ENCODE measurements around the gene GNLY. TPM values are rescaled to one million over a fixed set of nuclear protein-coding genes. Genes with fewer than 3 reads are reported as not detected.
"Not testable (repeated sequence)": the region's sequence is repeated elsewhere in the genome, so short reads cannot be mapped to it uniquely, and the experiment has no call there.

The GNLY gene
- total and polyA plus RNA-seq, 9 donors = 0.31 to 3.0 (median 0.68) TPM

DNA sequence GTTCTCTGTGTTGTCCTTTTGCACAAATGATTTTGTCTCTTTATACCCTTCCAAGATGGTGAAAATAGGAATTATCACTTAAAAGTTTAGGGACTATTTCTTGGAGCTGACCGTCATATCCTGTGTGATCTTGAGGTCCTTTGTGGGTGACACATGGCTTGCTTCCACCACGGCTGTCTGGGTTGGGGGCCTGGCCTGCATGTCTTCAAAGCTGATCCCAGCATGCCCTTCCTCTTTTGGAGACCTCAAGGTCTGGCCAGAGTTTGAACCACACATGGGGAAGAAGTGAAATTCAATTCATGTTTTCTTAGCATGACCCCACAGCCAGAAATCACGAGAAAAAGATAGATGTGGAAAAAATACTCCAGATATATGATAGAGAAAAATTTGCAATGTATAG is 40.2 kb upstream of the GNLY start:
- DNase-seq = no peak
- no CpG with 5 or more reads among the region's 3 CpGs for WGBS (ENCODE audit: insufficient coverage)
- Histone ChIP-seq H3K36me3 (ENCODE audit: control insufficient read depth, insufficient read depth, low read length) (peaks cover 39% of the 10 kb centered on the region), H3K27me3 (ENCODE audit: control insufficient read depth, insufficient read depth, low read length) (no peaks in the 10 kb centered on the region), H3K4me3 (ENCODE audit: low read length) (no peak overlapping the region), H3K9me3 (replicated peaks; ENCODE audit: control insufficient read depth, low read depth, low read length) (no peaks in the 10 kb centered on the region), H3K4me1 (ENCODE audit: control insufficient read depth, insufficient read depth, low read length) (no peaks in the 10 kb centered on the region), H3K27ac (ENCODE audit: low read length) (no peak overlapping the region)

DNA sequence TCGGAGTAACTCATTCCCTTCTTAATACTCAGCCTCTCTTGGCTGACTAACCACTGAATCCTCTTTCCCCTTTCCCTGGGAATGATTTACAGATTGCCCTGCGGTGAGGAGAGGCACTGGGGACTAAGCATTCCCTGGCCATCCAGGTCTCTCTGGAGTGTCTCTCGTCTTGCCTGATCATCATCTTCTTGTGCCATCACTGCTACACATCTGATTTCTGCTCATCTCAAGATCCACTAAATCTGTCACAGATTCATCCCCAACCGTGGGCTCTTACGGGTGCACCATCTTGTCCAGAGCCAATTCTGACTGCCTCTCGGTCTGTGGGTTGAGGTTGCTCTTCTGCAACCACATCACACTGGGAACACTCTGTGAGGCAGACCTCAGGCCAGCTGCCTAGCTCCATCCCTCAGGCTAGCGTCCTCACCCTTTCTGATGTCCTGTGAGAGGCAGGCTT is 38.2 kb upstream of the GNLY start:
- H3K36me3 ChIP-seq (ENCODE audit: control insufficient read depth, insufficient read depth, low read length) = peaks cover 28% of the 10 kb centered on the region
- 75% methylated on average over 7 of the region's 7 CpGs for WGBS (ENCODE audit: insufficient coverage)

DNA sequence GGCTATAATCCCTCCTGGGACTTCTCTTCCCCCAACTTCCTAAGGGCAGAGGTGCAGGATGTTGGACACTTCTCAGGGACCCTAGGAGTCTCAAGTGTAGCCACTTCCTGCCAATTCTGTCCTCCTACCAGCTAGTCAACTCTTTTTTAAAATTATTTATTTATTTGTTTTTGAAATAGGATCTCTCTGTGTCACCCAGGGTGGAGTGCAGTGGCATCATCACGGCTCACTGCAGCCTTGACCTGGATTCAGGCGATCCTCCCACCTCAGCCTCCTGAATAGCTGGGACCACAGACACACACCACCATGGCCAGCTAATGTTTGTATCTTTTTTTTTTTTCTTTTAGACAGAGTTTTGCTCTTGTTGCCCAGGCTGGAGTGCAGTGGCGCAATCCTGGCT is 37.7 kb upstream of the GNLY start:
- Histone ChIP-seq H3K27me3 (ENCODE audit: control insufficient read depth, insufficient read depth, low read length) (no peaks in the 10 kb centered on the region), H3K4me1 (ENCODE audit: control insufficient read depth, insufficient read depth, low read length) (peaks cover 4% of the 10 kb centered on the region), H3K36me3 (ENCODE audit: control insufficient read depth, insufficient read depth, low read length) (peaks cover 25% of the 10 kb centered on the region), H3K9me3 (replicated peaks; ENCODE audit: control insufficient read depth, low read depth, low read length) (no peaks in the 10 kb centered on the region), H3K4me3 (ENCODE audit: low read length) (no peak overlapping the region), H3K27ac (ENCODE audit: low read length) (no peak overlapping the region)
- 80% methylated on average over 1 of the region's 3 CpGs for WGBS (ENCODE audit: insufficient coverage)
- no peak for DNase-seq

More for the DNA sequence above, 38.2 kb upstream of the GNLY start:
- DNase-seq = no peak
- Histone ChIP-seq H3K27me3 (ENCODE audit: control insufficient read depth, insufficient read depth, low read length) (no peaks in the 10 kb centered on the region), H3K27ac (ENCODE audit: low read length) (no peak overlapping the region), H3K9me3 (replicated peaks; ENCODE audit: control insufficient read depth, low read depth, low read length) (no peaks in the 10 kb centered on the region), H3K4me1 (ENCODE audit: control insufficient read depth, insufficient read depth, low read length) (no peaks in the 10 kb centered on the region), H3K4me3 (ENCODE audit: low read length) (no peak overlapping the region)

DNA sequence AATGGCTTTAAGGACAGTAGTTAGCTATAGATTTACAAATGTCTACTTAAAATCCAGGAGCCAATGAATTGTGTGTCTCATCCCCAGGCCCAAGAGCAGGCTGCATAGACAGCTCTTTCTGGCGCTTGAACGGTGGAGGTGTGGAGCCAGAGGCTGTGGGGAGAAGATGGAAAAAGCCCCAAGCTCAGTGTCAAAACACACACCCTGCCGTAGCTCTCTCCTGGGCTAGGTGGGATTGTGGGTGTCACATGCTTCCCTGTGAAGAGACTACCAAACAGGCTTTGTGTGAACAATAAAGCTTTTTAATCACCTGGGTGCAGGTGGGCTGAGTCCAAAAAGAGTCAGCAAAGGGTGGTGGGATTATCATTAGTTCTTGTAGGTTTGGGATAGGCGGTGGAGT is 36.8 kb upstream of the GNLY start:
- 100% methylated on average over 1 of the region's 4 CpGs for WGBS (ENCODE audit: insufficient coverage)
- DNase-seq; H3K27ac ChIP-seq (ENCODE audit: low read length); H3K9me3 ChIP-seq (replicated peaks; ENCODE audit: control insufficient read depth, low read depth, low read length); H3K27me3 ChIP-seq (ENCODE audit: control insufficient read depth, insufficient read depth, low read length); H3K4me3 ChIP-seq (ENCODE audit: low read length): not testable (repeated sequence)
- H3K4me1 ChIP-seq (ENCODE audit: control insufficient read depth, insufficient read depth, low read length) = peaks cover 10% of the 10 kb centered on the region
- H3K36me3 ChIP-seq (ENCODE audit: control insufficient read depth, insufficient read depth, low read length) = peaks cover 19% of the 10 kb centered on the region

DNA sequence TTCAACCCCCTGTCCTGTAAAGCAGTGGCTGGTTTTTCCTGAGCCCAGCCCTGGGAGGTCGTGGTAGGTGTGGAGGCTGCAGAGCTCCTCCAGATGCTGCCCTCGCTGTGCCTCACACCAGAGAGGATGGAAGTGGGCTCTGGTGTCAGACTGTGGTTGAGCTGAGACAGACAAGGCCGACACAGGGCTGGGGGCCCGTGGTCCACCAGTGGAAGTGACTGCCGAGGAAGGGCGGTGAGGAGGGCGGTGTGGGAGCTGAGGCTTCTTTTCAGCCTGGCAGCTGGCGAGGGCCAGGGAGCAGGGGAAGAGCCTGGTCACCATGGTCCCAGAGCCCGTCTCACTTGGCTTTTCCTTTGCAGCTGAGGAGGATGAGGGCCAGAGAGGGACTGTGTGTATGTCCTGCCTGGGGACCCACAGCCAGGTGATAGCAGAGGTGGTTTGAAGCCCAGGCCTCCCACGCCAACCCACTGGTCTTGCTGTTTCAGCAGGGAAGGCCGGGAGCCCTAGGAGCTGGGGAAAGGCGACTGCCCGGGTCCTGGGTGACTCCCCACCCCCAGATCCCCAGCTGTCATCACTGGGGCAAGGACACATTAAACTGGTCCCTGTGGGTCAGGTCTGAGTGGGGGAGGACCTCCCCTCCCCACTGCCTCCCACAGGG is 34.7 kb upstream of the GNLY start:
- H3K9me3 ChIP-seq (replicated peaks; ENCODE audit: control insufficient read depth, low read depth, low read length) = no peaks in the 10 kb centered on the region
- H3K4me1 ChIP-seq (ENCODE audit: control insufficient read depth, insufficient read depth, low read length) = peaks cover 10% of the 10 kb centered on the region
- no peak overlapping the region for H3K4me3 ChIP-seq (ENCODE audit: low read length)
- H3K36me3 ChIP-seq (ENCODE audit: control insufficient read depth, insufficient read depth, low read length) = peaks cover 17% of the 10 kb centered on the region
- H3K27me3 ChIP-seq (ENCODE audit: control insufficient read depth, insufficient read depth, low read length) = no peaks in the 10 kb centered on the region
- DNase-seq = no peak
- H3K27ac ChIP-seq (ENCODE audit: low read length) = no peak overlapping the region
- WGBS (ENCODE audit: insufficient coverage) = 86% methylated on average over 11 of the region's 13 CpGs

DNA sequence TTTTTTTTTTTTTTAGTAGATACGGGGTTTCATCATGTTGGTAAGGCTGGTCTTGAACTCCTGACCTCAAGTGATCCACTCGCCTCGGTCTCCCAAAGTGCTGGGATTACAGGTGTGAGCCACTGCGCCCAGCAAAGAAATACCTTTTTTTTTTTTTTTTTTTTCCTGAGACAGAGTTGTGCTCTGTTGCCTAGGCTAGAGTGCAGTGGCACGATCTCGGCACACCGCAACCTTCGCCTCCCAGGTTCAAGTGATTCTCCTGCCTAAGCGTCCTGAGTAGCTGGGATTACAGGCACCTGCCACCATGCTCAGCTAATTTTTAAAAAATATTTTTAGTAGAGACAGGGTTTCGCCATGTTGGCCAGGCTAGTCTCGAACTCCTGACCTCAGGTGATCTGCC is 33.9 kb upstream of the GNLY start:
- Histone ChIP-seq H3K36me3 (ENCODE audit: control insufficient read depth, insufficient read depth, low read length) (peaks cover 17% of the 10 kb centered on the region), H3K4me1 (ENCODE audit: control insufficient read depth, insufficient read depth, low read length) (peaks cover 10% of the 10 kb centered on the region)
- H3K4me3 ChIP-seq (ENCODE audit: low read length); H3K27me3 ChIP-seq (ENCODE audit: control insufficient read depth, insufficient read depth, low read length); DNase-seq; H3K9me3 ChIP-seq (replicated peaks; ENCODE audit: control insufficient read depth, low read depth, low read length); H3K27ac ChIP-seq (ENCODE audit: low read length): not testable (repeated sequence)
- WGBS (ENCODE audit: insufficient coverage) = 80% methylated on average over 1 of the region's 11 CpGs

DNA sequence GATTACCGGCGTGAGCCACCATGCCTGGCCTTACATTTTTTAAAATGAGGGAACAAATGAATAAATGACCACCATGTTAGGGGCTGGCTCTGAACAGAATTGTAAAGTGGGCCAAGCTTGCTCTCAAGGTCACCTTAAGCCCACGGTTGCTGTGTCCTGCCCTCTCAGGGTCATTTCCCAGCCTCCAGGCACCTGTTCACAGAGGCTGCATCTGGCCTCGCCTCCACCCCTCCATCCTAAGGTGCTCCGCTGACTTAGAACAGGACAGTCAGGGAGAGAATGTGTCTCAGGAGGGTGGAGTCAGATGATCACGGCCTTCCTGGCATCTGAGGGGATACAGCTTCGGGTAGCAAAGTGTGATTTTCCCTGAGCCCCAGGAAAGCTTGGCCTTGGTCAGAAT is 33.4 kb upstream of the GNLY start:
- Histone ChIP-seq H3K36me3 (ENCODE audit: control insufficient read depth, insufficient read depth, low read length) (peaks cover 17% of the 10 kb centered on the region), H3K4me1 (ENCODE audit: control insufficient read depth, insufficient read depth, low read length) (peaks cover 10% of the 10 kb centered on the region), H3K27me3 (ENCODE audit: control insufficient read depth, insufficient read depth, low read length) (no peaks in the 10 kb centered on the region), H3K9me3 (replicated peaks; ENCODE audit: control insufficient read depth, low read depth, low read length) (no peaks in the 10 kb centered on the region), H3K27ac (ENCODE audit: low read length) (no peak overlapping the region), H3K4me3 (ENCODE audit: low read length) (no peak overlapping the region)
- no peak for DNase-seq
- 55% methylated on average over 4 of the region's 7 CpGs for whole genome bisulfite sequencing (ENCODE audit: insufficient coverage)

DNA sequence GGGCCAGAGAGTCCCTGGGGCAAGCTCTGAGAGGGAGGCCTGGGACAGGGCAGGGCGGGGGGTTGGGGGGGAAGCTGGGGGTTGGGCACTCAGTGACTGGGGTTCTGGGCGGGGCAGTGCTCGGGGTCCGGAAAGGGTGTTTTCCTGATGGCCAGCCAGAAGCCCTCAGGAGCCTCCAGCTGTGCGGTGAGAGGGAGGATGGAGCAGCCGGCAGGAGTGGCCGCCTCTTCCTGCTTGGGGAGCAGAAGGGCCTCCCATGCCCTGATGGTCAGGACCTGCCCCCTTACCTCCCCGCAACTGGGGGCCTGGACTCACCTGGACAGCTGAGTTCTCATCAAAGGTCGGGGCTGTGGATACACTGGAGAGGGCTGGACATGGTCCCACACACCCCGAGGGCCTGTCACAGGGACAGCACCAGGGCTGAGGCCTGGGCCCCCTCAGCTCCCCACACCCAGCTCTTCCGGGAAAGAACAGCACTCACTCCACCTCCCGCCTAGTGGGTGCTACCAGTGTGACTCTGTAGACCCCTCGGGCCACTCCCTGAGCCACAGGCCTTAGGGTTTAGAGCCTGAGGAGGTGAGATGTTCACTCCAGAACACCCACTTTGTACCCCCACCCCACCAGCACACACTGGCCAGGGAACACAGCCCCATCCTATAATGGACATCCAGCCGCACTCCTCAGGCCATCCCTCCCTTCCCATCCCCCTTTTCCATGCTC is 32.9 kb upstream of the GNLY start:
- DNase-seq = no peak
- Histone ChIP-seq H3K27me3 (ENCODE audit: control insufficient read depth, insufficient read depth, low read length) (no peaks in the 10 kb centered on the region), H3K27ac (ENCODE audit: low read length) (no peak overlapping the region), H3K36me3 (ENCODE audit: control insufficient read depth, insufficient read depth, low read length) (peaks cover 11% of the 10 kb centered on the region), H3K4me1 (ENCODE audit: control insufficient read depth, insufficient read depth, low read length) (peaks cover 10% of the 10 kb centered on the region), H3K9me3 (replicated peaks; ENCODE audit: control insufficient read depth, low read depth, low read length) (no peaks in the 10 kb centered on the region), H3K4me3 (ENCODE audit: low read length) (no peak overlapping the region)
- 38% methylated on average over 4 of the region's 14 CpGs for WGBS (ENCODE audit: insufficient coverage)

DNA sequence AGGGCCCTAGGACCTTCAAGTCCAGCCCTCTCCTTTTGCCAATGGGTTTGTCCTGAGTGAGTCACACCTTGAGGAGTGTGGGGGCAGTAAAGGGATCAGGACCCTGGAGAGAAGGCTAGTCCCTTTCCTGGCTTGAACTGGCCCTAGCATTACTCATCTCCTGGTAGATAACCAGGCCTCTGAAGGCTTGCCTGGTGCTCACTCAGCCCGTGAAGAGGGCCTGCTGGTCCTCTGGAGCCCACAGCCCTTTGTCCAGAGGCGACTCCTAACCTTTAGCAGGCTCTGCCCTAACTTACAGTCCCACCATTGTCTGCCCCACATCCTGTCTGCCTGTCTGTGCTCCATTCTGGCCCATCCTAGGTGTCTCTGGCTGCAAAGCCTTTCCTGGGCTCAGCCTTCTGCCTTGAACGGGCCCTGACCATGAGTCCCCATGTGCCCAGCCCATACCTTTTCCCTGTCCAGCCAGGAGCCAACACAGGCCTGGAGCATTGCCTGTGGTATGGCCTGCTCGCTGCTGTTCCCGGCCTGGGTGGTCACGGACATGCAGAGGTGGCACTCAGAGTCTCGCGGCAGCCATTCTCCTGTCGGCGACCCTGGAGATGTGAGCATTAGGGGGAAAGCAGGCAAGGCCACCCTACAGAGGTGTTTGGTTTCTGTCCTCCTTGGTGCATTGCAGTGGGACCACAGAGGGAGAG is 31.1 kb upstream of the GNLY start:
- DNase-seq = peak; percentile 14
- H3K4me3 ChIP-seq (ENCODE audit: low read length) = no peak overlapping the region
- H3K27ac ChIP-seq (ENCODE audit: low read length) = no peak overlapping the region
- peaks cover 8% of the 10 kb centered on the region for H3K36me3 ChIP-seq (ENCODE audit: control insufficient read depth, insufficient read depth, low read length)
- WGBS (ENCODE audit: insufficient coverage) = 84% methylated on average over 10 of the region's 10 CpGs
- no peaks in the 10 kb centered on the region for H3K9me3 ChIP-seq (replicated peaks; ENCODE audit: control insufficient read depth, low read depth, low read length)
- no peaks in the 10 kb centered on the region for H3K27me3 ChIP-seq (ENCODE audit: control insufficient read depth, insufficient read depth, low read length)
- H3K4me1 ChIP-seq (ENCODE audit: control insufficient read depth, insufficient read depth, low read length) = peaks cover 10% of the 10 kb centered on the region
